Fibroblast of villous mesenchyme (primary cell): ENCODE measurements around the gene PGLYRP1. TPM values are rescaled to one million over a fixed set of nuclear protein-coding genes. Genes with fewer than 3 reads are reported as not detected.

Experiments
- DNase-seq: peaks from one replicate; pipeline ENCODE4 v3.0.0-alpha.2; 2010; ENCODE audit warnings: low read depth
- H3K4me3 ChIP-seq: 2 replicates; pipeline ENCODE4 v1.5.1; 2011; ENCODE audit warnings: low read depth, mild to moderate bottlenecking, low read length
- total RNA-seq: library from RNA; depleted of rRNA; stranded (reverse); fragments of >200 nt; gene quantifications from 2 replicates; pipeline ENCODE4 v1.2.3, GENCODE V29; 2012
- TF ChIP-seq, protein P1 (sequence below): IDR thresholded peaks from 2 replicates; pipeline ENCODE4 v1.5.1; 2012; ENCODE audit warnings: low read depth, mild to moderate bottlenecking, low read length; ENCODE audit not compliant: insufficient read depth

The PGLYRP1 gene
- total RNA-seq, 1 donor, result not detected

DNA sequence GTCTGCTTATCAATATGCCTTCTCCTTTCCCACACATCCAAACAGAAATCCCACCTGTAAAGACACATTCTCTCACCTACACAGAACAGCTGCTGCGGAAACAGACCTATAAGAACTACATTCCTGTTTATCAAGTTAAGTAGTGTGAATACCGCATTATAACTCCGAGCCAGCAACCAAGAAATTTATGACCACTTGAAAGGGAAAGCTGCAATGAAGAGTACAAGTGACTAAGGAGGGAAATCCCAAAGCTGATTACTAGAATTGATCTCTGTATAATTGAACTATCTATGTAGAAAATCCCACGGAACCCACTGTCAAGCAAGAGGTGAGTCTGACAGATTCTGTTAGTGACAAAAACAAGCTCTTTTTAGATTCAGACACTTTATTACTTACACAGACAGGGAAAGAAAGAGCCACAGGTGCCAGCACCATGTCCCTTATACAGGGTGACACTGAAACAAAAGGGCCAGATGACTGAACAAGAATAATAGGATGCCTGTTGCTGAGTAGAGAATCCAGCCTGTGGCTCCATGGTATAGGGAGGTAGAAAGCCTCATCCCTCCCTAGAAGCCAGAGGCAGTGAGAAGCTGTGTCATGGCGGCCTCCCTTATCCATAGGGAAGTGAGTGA lies 19.5 kb upstream of the PGLYRP1 start:
- no peak overlapping the region for H3K4me3 ChIP-seq
- TF ChIP-seq, protein P1, sequence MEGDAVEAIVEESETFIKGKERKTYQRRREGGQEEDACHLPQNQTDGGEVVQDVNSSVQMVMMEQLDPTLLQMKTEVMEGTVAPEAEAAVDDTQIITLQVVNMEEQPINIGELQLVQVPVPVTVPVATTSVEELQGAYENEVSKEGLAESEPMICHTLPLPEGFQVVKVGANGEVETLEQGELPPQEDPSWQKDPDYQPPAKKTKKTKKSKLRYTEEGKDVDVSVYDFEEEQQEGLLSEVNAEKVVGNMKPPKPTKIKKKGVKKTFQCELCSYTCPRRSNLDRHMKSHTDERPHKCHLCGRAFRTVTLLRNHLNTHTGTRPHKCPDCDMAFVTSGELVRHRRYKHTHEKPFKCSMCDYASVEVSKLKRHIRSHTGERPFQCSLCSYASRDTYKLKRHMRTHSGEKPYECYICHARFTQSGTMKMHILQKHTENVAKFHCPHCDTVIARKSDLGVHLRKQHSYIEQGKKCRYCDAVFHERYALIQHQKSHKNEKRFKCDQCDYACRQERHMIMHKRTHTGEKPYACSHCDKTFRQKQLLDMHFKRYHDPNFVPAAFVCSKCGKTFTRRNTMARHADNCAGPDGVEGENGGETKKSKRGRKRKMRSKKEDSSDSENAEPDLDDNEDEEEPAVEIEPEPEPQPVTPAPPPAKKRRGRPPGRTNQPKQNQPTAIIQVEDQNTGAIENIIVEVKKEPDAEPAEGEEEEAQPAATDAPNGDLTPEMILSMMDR, result no peak
- no peak for DNase-seq

DNA sequence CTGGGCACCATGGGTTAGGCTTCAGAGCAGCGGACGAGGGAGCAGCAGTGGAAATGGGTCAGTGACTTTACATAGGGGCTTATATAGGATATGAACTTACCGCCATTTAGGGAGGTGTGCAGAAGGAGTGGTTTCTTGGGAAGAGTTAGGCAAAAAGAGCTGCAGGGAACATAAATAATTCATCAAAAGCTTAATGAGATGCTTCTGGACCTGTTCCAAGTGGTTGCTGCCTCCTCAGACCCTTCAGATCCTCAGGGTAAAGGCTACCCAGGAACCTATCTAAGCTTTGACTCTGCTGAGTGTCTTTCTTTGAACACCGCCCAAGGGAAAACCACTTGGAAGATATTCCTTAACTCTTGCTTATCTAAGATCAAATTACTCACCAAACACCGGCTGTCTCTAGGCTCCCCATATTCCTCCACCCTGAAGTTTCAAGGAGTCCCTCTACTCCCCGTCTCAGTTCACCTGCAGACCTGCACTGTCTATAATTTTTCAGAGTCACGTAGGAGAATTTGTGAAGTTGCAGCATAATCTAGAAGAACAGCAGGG lies 18.2 kb upstream of the PGLYRP1 start, which contains the start of gene IGFL4:
Gene IGFL4 (minus strand): TSS at position 51 of the 549 bp plus-strand sequence. CDS start 40 bp downstream, at position 11.
- H3K4me3 ChIP-seq, result no peak within 1 kb of the TSS
- TF ChIP-seq, protein P1, result no peak
- peak; percentile 8 for DNase-seq

DNA sequence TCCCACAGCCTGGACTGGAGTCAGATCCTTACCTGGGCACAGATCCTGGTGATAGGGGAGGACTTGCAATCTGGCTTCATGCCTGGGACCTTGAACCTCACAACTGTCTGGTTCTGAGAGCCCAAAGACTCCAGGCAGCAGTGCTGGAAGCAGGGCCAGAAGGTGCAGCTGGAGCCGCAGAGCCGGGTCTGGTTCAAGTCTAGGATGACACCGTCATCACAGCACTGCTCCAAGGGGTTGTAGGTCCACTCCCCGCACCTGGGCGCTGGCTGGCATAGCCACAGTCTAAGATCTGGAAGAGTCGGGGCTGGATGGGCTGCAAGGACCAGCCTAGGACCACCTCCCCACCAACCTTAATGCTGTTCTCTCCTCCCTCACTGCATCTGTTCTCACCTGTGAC lies 17.3 kb upstream of the PGLYRP1 start:
- TF ChIP-seq, protein P1, result no peak
- no peak for DNase-seq
- no peak overlapping the region for H3K4me3 ChIP-seq

DNA sequence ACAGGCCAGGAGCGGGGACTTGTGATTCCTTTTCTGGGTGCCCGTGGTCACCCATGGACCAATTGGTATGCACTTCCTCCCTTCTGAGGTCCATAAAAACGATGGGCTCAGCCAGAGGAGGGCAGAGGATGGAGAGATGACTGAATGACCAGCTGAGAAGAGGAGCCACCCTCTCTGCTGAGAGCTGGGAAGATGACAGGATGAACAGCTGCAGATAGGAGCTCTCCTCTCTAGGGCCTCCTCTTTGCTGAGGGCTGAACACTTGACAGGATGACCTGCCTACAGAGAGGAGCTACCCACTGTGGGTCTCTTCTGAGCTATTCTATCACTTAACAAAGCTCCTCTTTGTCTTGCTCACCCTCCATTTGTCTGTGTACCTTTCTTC lies 13.9 kb upstream of the PGLYRP1 start:
- TF ChIP-seq, protein P1, result no peak
- no peak for DNase-seq
- H3K4me3 ChIP-seq, result no peak overlapping the region

DNA sequence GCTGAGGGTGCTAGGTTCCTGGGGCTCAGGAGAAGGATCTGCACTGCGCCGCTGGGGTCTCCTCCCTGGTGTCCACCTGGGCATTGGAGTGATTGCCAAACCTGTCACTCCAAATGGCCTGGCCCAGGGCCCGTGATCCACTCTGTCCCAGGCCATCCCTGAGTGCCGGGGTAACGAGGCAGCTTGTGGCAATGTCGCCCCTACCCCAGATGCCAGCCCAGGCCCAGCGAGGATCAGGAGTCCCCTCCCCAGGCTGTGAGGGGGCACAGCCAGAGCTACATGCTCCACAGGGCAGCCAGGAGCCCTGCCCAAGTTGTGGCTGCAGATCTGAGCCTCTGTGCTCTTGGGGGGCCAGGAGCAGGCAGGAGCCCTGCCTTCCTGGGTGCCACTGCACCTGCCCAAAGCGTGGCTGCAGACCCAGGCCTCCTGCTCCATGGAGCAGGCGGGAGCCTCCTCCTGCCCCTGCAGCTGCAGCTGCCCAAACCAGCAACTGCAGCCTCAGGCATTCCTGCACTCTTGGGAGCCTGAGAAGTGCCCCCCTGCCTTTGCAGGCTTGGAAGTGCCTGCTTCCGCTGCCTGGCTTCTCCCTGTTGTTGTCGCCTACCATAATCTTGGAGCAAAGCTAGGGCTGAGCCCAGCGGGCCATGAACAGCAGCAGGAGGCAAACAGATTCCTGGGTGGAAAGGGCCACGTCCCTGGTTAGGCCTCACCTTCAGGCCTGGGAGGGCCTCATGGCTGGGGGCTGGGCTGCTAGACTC lies 13.3 kb upstream of the PGLYRP1 start:
- TF ChIP-seq, protein P1, result no peak
- no peak overlapping the region for H3K4me3 ChIP-seq
- no peak for DNase-seq

DNA sequence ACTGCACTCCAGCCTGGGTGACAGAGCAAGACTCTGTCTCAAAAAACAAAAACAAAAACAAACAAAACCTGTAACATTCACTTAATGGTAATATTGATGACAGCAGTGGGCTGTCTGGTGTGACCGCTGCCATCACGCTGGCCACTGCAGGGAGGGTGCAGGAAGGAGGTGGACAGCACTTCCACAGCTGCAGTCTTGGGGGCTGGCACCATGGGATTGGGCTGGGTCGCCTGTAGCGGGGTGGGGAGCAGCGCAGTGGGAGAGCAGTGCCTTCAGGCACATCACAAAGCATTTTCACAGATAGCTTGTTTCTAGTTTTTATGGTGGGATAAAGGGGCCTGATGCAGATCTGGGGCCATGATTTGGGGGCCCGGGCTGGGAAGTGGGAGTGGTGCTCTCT lies 12.7 kb upstream of the PGLYRP1 start:
- H3K4me3 ChIP-seq, result no peak overlapping the region
- DNase-seq, result no peak
- TF ChIP-seq, protein P1, result no peak
